PC-3 (cell line): ENCODE results near the gene UCHL5. TPM values are rescaled to one million over a fixed set of nuclear protein-coding genes. Genes with fewer than 3 reads are reported as not detected.

ENCODE experiments used
- ATAC-seq: fragments of 200-7000 bp; cut with Tn5 transposase; 2 replicates; pipeline ENCODE4 v1.9.1; 2020; ENCODE audit warnings: mild to moderate bottlenecking, moderate library complexity
- BruUV-seq: library from RNA; stranded (reverse); fragments of 400-500 nt; replicated peaks from 2 replicates; lab custom pipeline; 2021; lab: Mats Ljungman, UMichigan
- CTCF ChIA-PET: fragments of 300-600 bp; sonication (Branson Sonifier 250); formaldehyde crosslinking; loops from one replicate; lab custom pipeline; 2022; ENCODE audit warnings: antibody characterized with exemption; lab: Charles Lee
- POLR2A ChIA-PET: fragments of 300-600 bp; sonication (Branson Sonifier 250); formaldehyde crosslinking; loops from one replicate; lab custom pipeline; 2022; ENCODE audit warnings: antibody characterized with exemption; ENCODE audit not compliant: unreplicated experiment; lab: Charles Lee
- DNase-seq: peaks from one replicate; pipeline ENCODE4 v3.0.0-alpha.2; 2015
- H2AFZ ChIP-seq: fragments of 300-600 bp; sonication (generic); 2 replicates; pipeline ENCODE4 v1.6.0; 2016; ENCODE audit warnings: antibody characterized with exemption, low read length
- H3F3A ChIP-seq: fragments of 300-600 bp; sonication (generic); one replicate; pipeline ENCODE4 v1.6.0; 2017; ENCODE audit warnings: antibody characterized with exemption, low read length, control low read depth, mild to moderate bottlenecking; ENCODE audit not compliant: unreplicated experiment
- H3K27ac ChIP-seq: fragments of 300-600 bp; sonication (generic); 2 replicates; pipeline ENCODE4 v1.5.1; 2016; ENCODE audit warnings: mild to moderate bottlenecking, low read length
- H3K27me3 ChIP-seq: fragments of 300-600 bp; sonication (generic); 2 replicates; pipeline ENCODE4 v1.6.1; 2016; ENCODE audit warnings: low read length, mixed read lengths
- H3K36me3 ChIP-seq: fragments of 300-600 bp; sonication (generic); 2 replicates; pipeline ENCODE4 v1.6.1; 2016; ENCODE audit warnings: low read depth, mixed run types, low read length, mixed read lengths
- H3K4me1 ChIP-seq: fragments of 300-600 bp; sonication (generic); 2 replicates; pipeline ENCODE4 v1.5.1; 2016; ENCODE audit warnings: low read length; ENCODE audit not compliant: insufficient read depth
- H3K4me2 ChIP-seq: fragments of 300-600 bp; sonication (generic); 2 replicates; pipeline ENCODE4 v1.6.0; 2016; ENCODE audit warnings: low read length
- H3K4me3 ChIP-seq: fragments of 300-600 bp; sonication (generic); 2 replicates; pipeline ENCODE4 v1.5.1; 2016; ENCODE audit warnings: mild to moderate bottlenecking, low read length, mixed read lengths
- H3K79me2 ChIP-seq: fragments of 300-600 bp; sonication (generic); 2 replicates; pipeline ENCODE4 v1.6.1; 2017; ENCODE audit warnings: low read length, mixed read lengths
- H3K9ac ChIP-seq: fragments of 300-600 bp; sonication (generic); 2 replicates; pipeline ENCODE4 v1.6.0; 2016; ENCODE audit warnings: mild to moderate bottlenecking, low read length
- H3K9me2 ChIP-seq: fragments of 300-600 bp; sonication (generic); replicated peaks from 2 replicates; pipeline ENCODE4 v1.6.1; 2016; ENCODE audit warnings: mixed run types, low read length, mixed read lengths
- H3K9me3 ChIP-seq: fragments of 300-600 bp; sonication (generic); 2 replicates; pipeline ENCODE4 v1.6.1; 2016; ENCODE audit warnings: low read length, mixed read lengths
- H4K20me1 ChIP-seq: fragments of 300-600 bp; sonication (generic); 2 replicates; pipeline ENCODE4 v1.6.1; 2016; ENCODE audit warnings: low read length, mixed read lengths
- EZH2 ChIP-seq: fragments of 300-600 bp; sonication (generic); IDR thresholded peaks from one replicate; pipeline ENCODE4 v1.6.1; 2017; ENCODE audit warnings: antibody characterized with exemption, mild to moderate bottlenecking, low read length; ENCODE audit not compliant: unreplicated experiment
- EZH2phosphoT487 ChIP-seq: fragments of 300-600 bp; sonication (generic); IDR thresholded peaks from 2 replicates; pipeline ENCODE4 v1.6.1; 2018; ENCODE audit warnings: mild to moderate bottlenecking, antibody characterized with exemption, low read length, borderline replicate concordance
- intact Hi-C: fragments of 100-400 bp; cut with micrococcal nuclease; formaldehyde crosslinking; loops from 2 replicates; pipeline ENCODE4 v1.9.0; 2023
- total RNA-seq: library from RNA; depleted of rRNA; stranded (reverse); fragments of >200 nt; gene quantifications from 2 replicates; pipeline ENCODE4 v1.2.3, GENCODE V29; 2014
- TF ChIP-seq, protein P1 (sequence below): fragments of 300-600 bp; sonication (generic); conservative IDR thresholded peaks from 2 replicates; pipeline ENCODE4 v1.5.1; 2017; ENCODE audit warnings: antibody characterized with exemption, low read depth, mild to moderate bottlenecking, low read length

UCHL5 gene
- total RNA-seq, 1 experiment from 2014 or later, result 31.3 TPM

DNA sequence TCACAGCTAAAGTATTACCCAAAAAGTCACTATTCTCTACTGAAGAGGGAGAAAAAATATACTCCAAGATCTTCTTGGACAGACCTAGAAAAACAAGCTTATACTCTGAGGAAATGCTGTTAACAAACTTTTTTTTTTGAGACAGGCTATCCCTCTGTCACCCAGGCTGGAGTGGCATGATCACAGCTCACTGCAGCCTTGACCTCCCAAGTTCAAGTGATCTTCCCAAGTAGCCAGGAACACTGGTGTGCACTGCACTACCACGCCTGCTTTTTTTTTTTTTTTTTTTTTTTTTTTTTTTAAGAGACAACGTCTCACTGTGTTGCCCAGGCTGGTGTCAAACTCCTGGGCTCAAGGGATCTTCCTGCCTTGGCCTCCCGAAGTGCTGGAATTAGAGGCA is 28.7 kb upstream of the UCHL5 start:
- intact Hi-C loops, result no loop called here

DNA sequence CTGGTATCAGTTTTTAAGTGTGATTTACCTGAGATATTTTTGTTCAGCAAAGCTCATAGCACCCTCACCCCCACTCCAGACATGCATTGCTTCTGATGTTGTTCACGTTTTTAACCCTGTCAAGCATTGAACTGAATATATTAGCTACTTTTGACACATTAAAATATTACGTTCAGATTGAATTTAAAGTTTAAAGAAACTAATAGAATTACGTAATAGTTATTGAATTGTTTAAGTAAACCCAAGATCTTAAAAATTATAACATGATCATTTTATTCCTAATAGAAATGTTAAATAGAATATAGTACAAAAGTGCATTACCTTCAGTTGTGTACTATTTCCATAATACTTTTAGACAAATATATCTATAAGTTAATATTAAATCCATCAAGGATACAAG is 27.2 kb upstream of the UCHL5 start:
- ATAC-seq, result no peak
- H3K9ac ChIP-seq, result no peak overlapping the region
- no peaks in the 10 kb centered on the region for H4K20me1 ChIP-seq
- no peak overlapping the region for H3K4me3 ChIP-seq
- no peaks in the 10 kb centered on the region for H3K79me2 ChIP-seq
- H3K9me2 ChIP-seq, result no peaks in the 10 kb centered on the region
- H3F3A ChIP-seq, result no peaks in the 10 kb centered on the region
- TF ChIP-seq EZH2phosphoT487 (no peak), EZH2 (no peak)
- TF ChIP-seq, protein P1, sequence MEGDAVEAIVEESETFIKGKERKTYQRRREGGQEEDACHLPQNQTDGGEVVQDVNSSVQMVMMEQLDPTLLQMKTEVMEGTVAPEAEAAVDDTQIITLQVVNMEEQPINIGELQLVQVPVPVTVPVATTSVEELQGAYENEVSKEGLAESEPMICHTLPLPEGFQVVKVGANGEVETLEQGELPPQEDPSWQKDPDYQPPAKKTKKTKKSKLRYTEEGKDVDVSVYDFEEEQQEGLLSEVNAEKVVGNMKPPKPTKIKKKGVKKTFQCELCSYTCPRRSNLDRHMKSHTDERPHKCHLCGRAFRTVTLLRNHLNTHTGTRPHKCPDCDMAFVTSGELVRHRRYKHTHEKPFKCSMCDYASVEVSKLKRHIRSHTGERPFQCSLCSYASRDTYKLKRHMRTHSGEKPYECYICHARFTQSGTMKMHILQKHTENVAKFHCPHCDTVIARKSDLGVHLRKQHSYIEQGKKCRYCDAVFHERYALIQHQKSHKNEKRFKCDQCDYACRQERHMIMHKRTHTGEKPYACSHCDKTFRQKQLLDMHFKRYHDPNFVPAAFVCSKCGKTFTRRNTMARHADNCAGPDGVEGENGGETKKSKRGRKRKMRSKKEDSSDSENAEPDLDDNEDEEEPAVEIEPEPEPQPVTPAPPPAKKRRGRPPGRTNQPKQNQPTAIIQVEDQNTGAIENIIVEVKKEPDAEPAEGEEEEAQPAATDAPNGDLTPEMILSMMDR, result no peak
- DNase-seq, result no peak
- no peak overlapping the region for H3K4me2 ChIP-seq
- H3K4me1 ChIP-seq, result no peaks in the 10 kb centered on the region
- ChIA-PET POLR2A (no interaction called here), CTCF (no interaction called here)
- intact Hi-C loops, result no loop called here
- no peak overlapping the region for H3K27ac ChIP-seq
- no peaks in the 10 kb centered on the region for H3K9me3 ChIP-seq
- no peak overlapping the region for H2AFZ ChIP-seq
- peaks cover 20% of the 10 kb centered on the region; the same call in 1 of the 2 replicates for H3K36me3 ChIP-seq
- BruUV-seq, result no TSS peak
- no peaks in the 10 kb centered on the region for H3K27me3 ChIP-seq

More for the DNA sequence above, 28.7 kb upstream of the UCHL5 start:
- H3K9me2 ChIP-seq, result no peaks in the 10 kb centered on the region
- no peaks in the 10 kb centered on the region for H4K20me1 ChIP-seq
- ChIA-PET POLR2A (no interaction called here), CTCF (no interaction called here)
- no peak overlapping the region for H3K27ac ChIP-seq
- H3K9me3 ChIP-seq, result no peaks in the 10 kb centered on the region
- no peaks in the 10 kb centered on the region for H3F3A ChIP-seq
- no TSS peak for BruUV-seq
- peaks cover 17% of the 10 kb centered on the region; the same call in 1 of the 2 replicates for H3K36me3 ChIP-seq
- no peak for ATAC-seq
- no peak overlapping the region for H3K4me3 ChIP-seq
- TF ChIP-seq EZH2phosphoT487 (no peak), EZH2 (no peak)
- TF ChIP-seq, protein P1, result no peak
- H2AFZ ChIP-seq, result no peak overlapping the region
- H3K4me1 ChIP-seq, result no peaks in the 10 kb centered on the region
- H3K9ac ChIP-seq, result no peak overlapping the region
- no peaks in the 10 kb centered on the region for H3K27me3 ChIP-seq
- no peak overlapping the region for H3K4me2 ChIP-seq
- no peaks in the 10 kb centered on the region for H3K79me2 ChIP-seq
- DNase-seq, result no peak

DNA sequence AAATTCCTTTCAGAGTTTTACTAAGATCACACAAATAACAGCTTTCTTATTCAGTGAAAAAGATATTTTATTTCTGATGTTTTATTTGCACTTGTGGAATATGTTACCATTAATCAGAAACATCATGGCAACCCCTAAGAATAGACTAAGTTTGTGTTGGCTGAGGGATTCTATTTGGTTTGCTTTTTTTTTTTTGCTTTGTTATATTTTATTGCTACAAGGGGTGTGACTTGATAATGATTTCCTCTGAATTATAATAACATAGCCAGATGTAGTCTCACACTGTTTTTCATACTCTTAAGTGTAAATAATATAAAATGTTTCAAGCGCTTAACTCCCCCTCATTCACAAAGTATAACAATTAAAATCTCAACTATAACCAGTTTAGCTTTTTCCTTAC is 26.1 kb upstream of the UCHL5 start:
- no peaks in the 10 kb centered on the region for H3K4me1 ChIP-seq
- no peak overlapping the region for H3K4me3 ChIP-seq
- no peaks in the 10 kb centered on the region for H4K20me1 ChIP-seq
- BruUV-seq, result no TSS peak
- peaks cover 18% of the 10 kb centered on the region; the same call in 1 of the 2 replicates for H3K36me3 ChIP-seq
- no peak overlapping the region for H3K4me2 ChIP-seq
- no peaks in the 10 kb centered on the region for H3K9me2 ChIP-seq
- H3F3A ChIP-seq, result no peaks in the 10 kb centered on the region
- no peaks in the 10 kb centered on the region for H3K27me3 ChIP-seq
- ATAC-seq, result no peak
- H3K9ac ChIP-seq, result no peak overlapping the region
- H3K27ac ChIP-seq, result no peak overlapping the region
- intact Hi-C loops, result no loop called here
- no peaks in the 10 kb centered on the region for H3K79me2 ChIP-seq
- POLR2A ChIA-PET, result no interaction called here
- no peak for DNase-seq
- CTCF ChIA-PET, result no interaction called here
- no peaks in the 10 kb centered on the region for H3K9me3 ChIP-seq
- TF ChIP-seq, protein P1, result no peak
- TF ChIP-seq EZH2phosphoT487 (no peak), EZH2 (no peak)
- no peak overlapping the region for H2AFZ ChIP-seq
